Measurements from ENCODE around the gene SLC6A6. TPM values are rescaled to one million over a fixed set of nuclear protein-coding genes. Genes with fewer than 3 reads are reported as not detected.
"Not testable (repeated sequence)": the region's sequence is repeated elsewhere in the genome, so short reads cannot be mapped to it uniquely, and the experiment has no call there.

SLC6A6 gene
- total RNA-seq, 4 donors from 2014 or later, result 4.4 to 10.5 (median 7.7) TPM

- Histone ChIP-seq H3K36me3 (no peaks in the 10 kb centered on the region), H3K4me3 (no peak overlapping the region), H3K9me3 (no peaks in the 10 kb centered on the region), H3K4me1 (no peaks in the 10 kb centered on the region), H3K27me3 (no peaks in the 10 kb centered on the region), H3K27ac (no peak overlapping the region)
- intact Hi-C loops (cut with DNase I; ENCODE audit: low total_unique reads), result loop anchor here (10.0 kb wide), 1 partner anchor 401 kb away; no protein-coding TSS in a partner anchor
- in situ Hi-C loops (cut with MboI; ENCODE audit: low pct_ligation_motif_present in 1 of 4, low pct_unique_long_range_greater_than_20kb in 1 of 4, low sequenced_read_pairs in 3 of 4), result loop anchor here in 2 of 4 donors (25.0 kb wide), 2 partner anchors 99 to 399 kb away; no protein-coding TSS in a partner anchor
- no peak for DNase-seq
- no peak for TF ChIP-seq POLR2A (IDR thresholded peaks at IDR 0.05)
- no peak for TF ChIP-seq POLR2AphosphoS5 (IDR thresholded peaks at IDR 0.05)
- no peak for TF ChIP-seq EP300 (IDR thresholded peaks at IDR 0.05; ENCODE audit: low read depth)
- TF ChIP-seq, protein P1, sequence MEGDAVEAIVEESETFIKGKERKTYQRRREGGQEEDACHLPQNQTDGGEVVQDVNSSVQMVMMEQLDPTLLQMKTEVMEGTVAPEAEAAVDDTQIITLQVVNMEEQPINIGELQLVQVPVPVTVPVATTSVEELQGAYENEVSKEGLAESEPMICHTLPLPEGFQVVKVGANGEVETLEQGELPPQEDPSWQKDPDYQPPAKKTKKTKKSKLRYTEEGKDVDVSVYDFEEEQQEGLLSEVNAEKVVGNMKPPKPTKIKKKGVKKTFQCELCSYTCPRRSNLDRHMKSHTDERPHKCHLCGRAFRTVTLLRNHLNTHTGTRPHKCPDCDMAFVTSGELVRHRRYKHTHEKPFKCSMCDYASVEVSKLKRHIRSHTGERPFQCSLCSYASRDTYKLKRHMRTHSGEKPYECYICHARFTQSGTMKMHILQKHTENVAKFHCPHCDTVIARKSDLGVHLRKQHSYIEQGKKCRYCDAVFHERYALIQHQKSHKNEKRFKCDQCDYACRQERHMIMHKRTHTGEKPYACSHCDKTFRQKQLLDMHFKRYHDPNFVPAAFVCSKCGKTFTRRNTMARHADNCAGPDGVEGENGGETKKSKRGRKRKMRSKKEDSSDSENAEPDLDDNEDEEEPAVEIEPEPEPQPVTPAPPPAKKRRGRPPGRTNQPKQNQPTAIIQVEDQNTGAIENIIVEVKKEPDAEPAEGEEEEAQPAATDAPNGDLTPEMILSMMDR (IDR thresholded peaks at IDR 0.05), result no peak
- WGBS, 2 donors (ENCODE audit: low coverage in 1 of 2), result 60 to 73% methylated on average over 1 to 18 of the region's 18 CpGs
Measured at GRCh38 chr3:14513566-14514322, 111.3 kb downstream of the SLC6A6 start.

GRCh38 chr3:14514323-14514720, 111.9 kb downstream of the SLC6A6 start:
- H3K27me3 ChIP-seq, result no peaks in the 10 kb centered on the region
- intact Hi-C loops (cut with DNase I; ENCODE audit: low total_unique reads), result loop anchor here (10.0 kb wide), 1 partner anchor 400 kb away; no protein-coding TSS in a partner anchor
- 84 to 86% methylated on average over 10 to 11 of the region's 17 CpGs for WGBS, 2 donors (ENCODE audit: low coverage in 1 of 2)
- TF ChIP-seq, protein P1 (IDR thresholded peaks at IDR 0.05), result no peak
- no peak for TF ChIP-seq POLR2A (IDR thresholded peaks at IDR 0.05)
- no peak for TF ChIP-seq POLR2AphosphoS5 (IDR thresholded peaks at IDR 0.05)
- no peak for TF ChIP-seq EP300 (IDR thresholded peaks at IDR 0.05; ENCODE audit: low read depth)
- no peak for DNase-seq
- in situ Hi-C loops (cut with MboI; ENCODE audit: low pct_ligation_motif_present in 1 of 4, low pct_unique_long_range_greater_than_20kb in 1 of 4, low sequenced_read_pairs in 3 of 4), result loop anchor here in 2 of 4 donors (25.0 kb wide), 2 partner anchors 98 to 398 kb away; no protein-coding TSS in a partner anchor
- H3K27ac ChIP-seq, result no peak overlapping the region
- H3K9me3 ChIP-seq, result no peaks in the 10 kb centered on the region
- no peak overlapping the region for H3K4me3 ChIP-seq
- no peaks in the 10 kb centered on the region for H3K36me3 ChIP-seq
- H3K4me1 ChIP-seq, result no peaks in the 10 kb centered on the region

DNA sequence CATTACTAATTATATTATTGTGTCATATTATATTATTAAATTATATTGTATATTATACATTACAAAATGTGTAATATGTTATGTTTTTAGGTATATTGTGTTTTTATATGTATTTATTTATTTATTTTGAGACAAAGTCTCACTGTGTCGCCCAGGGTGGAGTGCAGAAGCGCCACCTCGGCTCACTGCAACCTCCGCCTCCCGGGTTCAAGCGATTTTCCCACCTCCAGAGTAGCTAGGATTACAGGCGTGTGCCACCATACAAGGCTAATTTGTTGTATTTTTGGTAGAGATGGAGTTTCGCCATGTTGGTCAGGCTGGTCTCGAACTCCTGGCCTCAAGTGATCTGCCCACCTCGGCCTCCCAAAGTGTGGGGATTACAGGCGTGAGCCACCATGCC, 113.1 kb downstream of the SLC6A6 start:
- H3K4me1 ChIP-seq, DNase-seq, H3K27me3 ChIP-seq, H3K36me3 ChIP-seq, H3K27ac ChIP-seq, H3K4me3 ChIP-seq, H3K9me3 ChIP-seq: not testable (repeated sequence)
- WGBS, 2 donors (ENCODE audit: low coverage in 1 of 2), result 93 to 94% methylated on average over 8 to 11 of the region's 11 CpGs
- in situ Hi-C loops (cut with MboI; ENCODE audit: low pct_ligation_motif_present in 1 of 4, low pct_unique_long_range_greater_than_20kb in 1 of 4, low sequenced_read_pairs in 3 of 4) (loop anchor here in 2 of 4 donors (25.0 kb wide), 2 partner anchors 97 to 397 kb away; no protein-coding TSS in a partner anchor), intact Hi-C loops (cut with DNase I; ENCODE audit: low total_unique reads) (loop anchor here (10.0 kb wide), 1 partner anchor 399 kb away; no protein-coding TSS in a partner anchor)

- in situ Hi-C loops (cut with MboI; ENCODE audit: low pct_ligation_motif_present in 1 of 4, low pct_unique_long_range_greater_than_20kb in 1 of 4, low sequenced_read_pairs in 3 of 4), result loop anchor here in 2 of 4 donors (25.0 kb wide), 2 partner anchors 95 to 395 kb away; no protein-coding TSS in a partner anchor
Measured at GRCh38 chr3:14516738-14517345, 114.4 kb downstream of the SLC6A6 start.

More at GRCh38 chr3:14516738-14517345, 114.4 kb downstream of the SLC6A6 start:
- intact Hi-C loops (cut with DNase I; ENCODE audit: low total_unique reads), result loop anchor here (10.0 kb wide), 1 partner anchor 398 kb away; no protein-coding TSS in a partner anchor
- H3K27me3 ChIP-seq, result no peaks in the 10 kb centered on the region
- no peak overlapping the region for H3K27ac ChIP-seq
- no peaks in the 10 kb centered on the region for H3K4me1 ChIP-seq
- H3K36me3 ChIP-seq, result no peaks in the 10 kb centered on the region
- no peaks in the 10 kb centered on the region for H3K9me3 ChIP-seq
- H3K4me3 ChIP-seq, result no peak overlapping the region
- TF ChIP-seq POLR2A (IDR thresholded peaks at IDR 0.05) (no peak), POLR2AphosphoS5 (IDR thresholded peaks at IDR 0.05) (no peak), EP300 (IDR thresholded peaks at IDR 0.05; ENCODE audit: low read depth) (no peak)
- TF ChIP-seq, protein P1 (IDR thresholded peaks at IDR 0.05), result no peak
- 66 to 79% methylated on average over 7 to 13 of the region's 13 CpGs for WGBS, 2 donors (ENCODE audit: low coverage in 1 of 2)
- no peak for DNase-seq
